IPS DF 4.7 (cell line): ENCODE data around the gene NUP210L.
A peak's percentile ranks its signal among the peaks of the same experiment; 100 is the strongest.
"Not testable (repeated sequence)": the region's sequence is repeated elsewhere in the genome, so short reads cannot be mapped to it uniquely, and the experiment has no call there.

Source experiments
- DNase-seq: peaks from one replicate; pipeline ENCODE4 v3.0.0-alpha.2; 2013; ENCODE audit warnings: low spot score; ENCODE audit errors: extremely low read depth

Gene NUP210L

DNA sequence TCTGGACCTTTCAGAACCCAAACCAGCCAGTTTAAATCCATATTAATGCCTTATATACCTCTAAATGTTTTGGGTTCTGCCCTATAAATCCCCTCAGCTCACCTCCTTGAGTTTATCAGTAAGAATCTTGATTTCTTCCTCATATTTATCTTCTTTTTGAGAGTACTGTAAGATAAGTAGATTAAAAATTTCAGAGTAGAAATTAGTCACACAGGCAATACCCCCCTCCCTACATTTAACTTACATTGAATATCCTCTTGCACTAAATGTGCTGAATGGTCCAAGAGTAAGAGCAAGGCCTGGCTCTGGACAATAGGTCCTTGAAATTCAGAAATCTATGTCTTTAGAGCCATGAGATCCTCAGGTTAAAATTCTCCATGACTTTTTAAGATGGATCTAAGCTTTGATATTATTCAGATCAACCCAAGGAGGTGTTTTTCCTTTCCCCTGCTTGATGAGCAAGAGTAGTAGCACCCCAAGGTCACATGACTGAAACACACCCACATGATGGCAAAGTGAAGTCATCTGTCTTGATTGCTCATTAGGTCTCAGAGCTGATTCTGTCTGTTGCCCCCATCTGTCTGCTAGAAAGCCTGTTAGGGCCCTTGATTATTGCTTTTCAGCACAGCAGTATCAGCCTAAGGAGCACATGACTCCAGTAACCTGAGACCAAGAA is 15.8 kb upstream of the NUP210L start:
- DNase-seq, result no peak

DNA sequence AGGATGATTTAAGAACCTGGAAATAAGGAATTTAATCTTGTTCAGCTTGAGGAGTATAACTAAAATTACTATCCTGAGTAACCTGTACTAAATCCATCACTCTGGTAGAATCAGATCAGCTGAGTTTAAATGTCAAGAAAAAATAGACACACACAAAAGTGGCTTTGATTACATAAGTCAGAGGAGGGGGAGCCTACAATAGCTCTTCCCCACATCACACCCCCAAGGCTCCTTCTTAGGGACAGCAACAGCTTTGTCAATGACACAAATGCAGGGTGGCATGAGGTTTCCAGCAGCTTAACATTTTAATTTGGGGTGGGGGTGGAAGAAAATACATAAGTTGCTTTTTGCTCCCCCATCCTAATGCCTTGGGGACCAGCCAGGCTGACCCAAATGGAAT is 12.6 kb upstream of the NUP210L start:
- DNase-seq, result no peak

DNA sequence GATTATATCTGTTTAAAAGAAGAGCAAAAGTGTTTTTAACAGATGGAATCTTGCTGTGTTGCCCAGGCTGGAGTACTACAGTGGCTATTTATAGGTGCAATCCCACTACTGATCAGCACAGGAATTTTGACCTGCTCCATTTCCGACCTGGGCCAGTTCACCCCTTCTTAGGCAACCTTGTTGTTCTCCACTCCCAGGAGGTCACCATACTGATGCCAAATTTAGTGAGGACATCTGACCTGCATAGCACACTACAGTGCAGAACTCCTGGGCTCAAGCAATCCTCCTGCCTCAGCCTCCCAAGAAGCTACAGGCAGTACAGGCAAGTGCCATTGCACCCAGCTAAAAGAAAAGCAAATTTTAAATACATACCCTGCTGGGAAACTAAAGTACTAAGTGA is 11.3 kb upstream of the NUP210L start:
- DNase-seq, result no peak

DNA sequence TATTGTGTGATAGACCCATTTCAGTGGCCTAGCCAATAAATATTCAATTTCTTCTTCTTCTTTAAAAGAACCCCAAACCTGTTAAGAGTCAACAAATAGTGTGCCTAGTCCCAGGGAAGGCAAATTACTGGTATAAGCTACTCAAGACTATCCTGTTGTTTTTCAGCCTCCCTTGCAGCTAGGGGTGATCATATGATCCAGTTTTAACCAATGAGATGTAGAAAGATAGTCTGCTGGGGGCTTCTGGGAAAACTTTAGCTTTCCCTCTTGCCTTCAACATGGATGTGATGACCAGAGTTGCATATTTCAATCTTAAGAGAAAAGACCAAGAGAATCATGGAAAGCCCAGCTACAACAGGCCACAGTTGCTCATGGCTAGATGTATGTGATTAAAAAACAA is 4.7 kb upstream of the NUP210L start:
- no peak for DNase-seq

- no peak for DNase-seq
Observed at GRCh38 chr1:154158307-154159125, 3.6 kb upstream of the NUP210L start.

GRCh38 chr1:154157520-154158306 is 2.8 kb upstream of the NUP210L start:
- DNase-seq, result no peak

DNA sequence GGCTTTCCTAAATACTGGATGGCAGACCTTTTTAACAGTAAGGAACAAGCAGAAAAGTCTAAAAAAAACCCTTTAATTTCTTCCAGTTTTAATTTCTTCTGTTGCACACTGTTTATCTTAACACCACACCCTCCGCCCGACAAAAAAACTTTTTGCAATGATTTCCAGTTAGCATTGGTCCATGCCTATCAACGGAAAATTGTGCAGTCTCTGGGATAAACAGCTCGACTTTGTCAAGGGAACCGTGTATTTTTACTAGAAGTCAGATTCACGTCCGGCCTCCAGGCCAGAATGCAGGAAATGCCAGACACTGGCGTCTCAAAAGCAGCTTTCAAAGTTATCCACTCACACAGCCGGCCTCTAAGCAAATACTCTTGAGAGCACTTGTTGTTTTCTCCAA is 378 bp upstream of the NUP210L start:
- DNase-seq, result no peak

DNA sequence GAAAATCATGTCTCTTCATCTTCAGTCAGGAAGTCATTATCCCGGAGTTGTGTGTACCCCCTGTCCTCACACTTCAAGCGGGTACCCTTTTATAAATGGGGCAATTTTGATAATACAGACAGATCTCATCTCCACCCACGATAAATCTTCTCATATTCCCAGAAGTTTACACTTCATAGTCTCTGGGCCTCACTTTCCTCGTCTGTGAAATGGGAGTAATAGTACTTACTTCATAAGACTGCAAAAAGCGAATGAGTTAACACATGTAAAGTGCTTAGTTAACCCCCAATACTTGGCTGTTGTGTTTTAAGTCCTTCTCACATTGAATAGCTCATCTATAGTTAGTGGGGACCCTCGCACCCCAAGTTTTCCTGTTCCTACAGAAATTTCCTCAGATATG is 820 bp downstream of the NUP210L start:
- DNase-seq, result no peak

- DNase-seq, result no peak
Observed at GRCh38 chr1:154151311-154151710, 3.6 kb downstream of the NUP210L start.

GRCh38 chr1:154148807-154149206 is 6.1 kb downstream of the NUP210L start:
- no peak for DNase-seq

GRCh38 chr1:154147505-154147904 is 7.4 kb downstream of the NUP210L start:
- not testable (repeated sequence) for DNase-seq

GRCh38 chr1:154145986-154146385 is 8.9 kb downstream of the NUP210L start:
- DNase-seq, result no peak

- no peak for DNase-seq
Observed at GRCh38 chr1:154142358-154142757, 12.5 kb downstream of the NUP210L start.

GRCh38 chr1:154141240-154141639 is 13.6 kb downstream of the NUP210L start:
- no peak for DNase-seq

DNA sequence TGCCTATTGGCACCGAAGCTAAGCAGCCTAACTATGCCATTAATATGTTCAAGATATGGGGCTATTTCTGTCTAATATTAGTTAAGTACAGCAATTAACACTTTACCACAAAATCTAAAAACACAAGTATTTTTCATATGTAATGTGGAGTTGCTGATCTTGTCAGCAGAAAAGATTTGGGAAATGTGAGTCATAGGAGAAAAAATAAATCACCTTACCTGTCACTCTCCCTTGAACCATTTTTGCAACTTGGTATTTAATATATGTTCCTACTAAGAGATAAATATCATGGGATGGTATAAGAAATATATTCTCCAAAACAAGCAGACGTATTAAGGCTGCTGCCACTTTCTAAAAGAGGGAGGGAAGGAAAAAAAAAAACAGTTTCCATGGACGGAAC is 17.0 kb downstream of the NUP210L start:
- no peak for DNase-seq

DNA sequence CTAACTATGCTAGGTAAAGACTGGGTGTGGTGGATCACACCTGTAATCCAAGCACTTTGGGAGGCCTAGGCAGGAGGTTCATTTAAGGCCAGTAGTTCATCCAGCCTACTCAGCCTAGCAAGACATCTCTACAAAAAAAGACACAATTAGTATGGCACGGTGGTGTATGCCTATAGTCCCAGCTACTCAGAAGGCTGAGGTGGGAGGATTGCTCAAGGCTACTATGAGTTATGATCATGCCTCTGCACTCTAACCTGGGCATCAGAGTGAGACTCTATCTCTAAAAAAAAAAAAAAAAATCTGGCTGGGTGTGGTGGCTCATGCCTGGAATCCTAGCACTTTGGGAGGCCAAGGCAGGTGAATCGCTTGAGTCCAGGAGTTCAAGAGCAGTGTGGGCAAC is 21.6 kb downstream of the NUP210L start:
- no peak for DNase-seq

GRCh38 chr1:154129391-154129970 is 25.4 kb downstream of the NUP210L start:
- no peak for DNase-seq

DNA sequence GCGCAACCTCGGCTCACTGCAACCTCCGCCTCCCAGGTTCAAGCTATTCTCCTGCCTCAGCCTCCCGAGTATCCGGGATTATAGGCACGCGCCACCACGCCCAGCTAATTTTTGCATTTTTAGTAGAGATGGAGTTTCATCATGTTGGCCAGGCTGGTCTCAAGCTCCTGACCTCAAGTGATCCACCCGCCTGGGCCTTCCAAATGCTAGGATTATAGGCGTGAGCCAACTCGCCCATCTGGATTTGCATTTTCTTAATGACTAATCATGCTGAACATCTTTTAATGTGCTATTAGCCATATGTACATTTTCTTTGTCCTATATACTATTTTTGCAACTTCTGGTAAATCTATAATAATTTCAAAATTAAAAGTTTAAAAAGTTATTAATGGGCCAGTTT is 31.7 kb downstream of the NUP210L start:
- not testable (repeated sequence) for DNase-seq

DNA sequence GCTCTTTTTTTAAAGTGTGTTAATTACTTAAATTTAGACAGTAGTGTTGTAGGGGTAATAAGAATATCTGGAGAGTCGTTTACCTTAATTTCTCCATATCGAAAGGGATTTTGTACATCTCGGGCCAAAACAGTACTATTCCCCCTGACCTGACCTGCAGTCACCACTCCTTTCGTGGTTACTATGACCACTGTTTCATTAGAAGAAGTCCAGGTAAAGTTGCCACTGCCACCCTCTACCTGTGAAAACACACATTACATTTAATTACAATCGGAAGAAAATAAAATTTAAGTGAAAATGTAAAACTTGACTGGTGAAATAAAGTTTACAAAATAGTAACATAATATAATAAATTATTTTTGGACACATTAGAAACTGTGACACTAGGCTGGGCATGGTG is 37.2 kb downstream of the NUP210L start:
- DNase-seq, result no peak

- no peak for DNase-seq
Observed at GRCh38 chr1:154115180-154115579, 39.7 kb downstream of the NUP210L start.

DNA sequence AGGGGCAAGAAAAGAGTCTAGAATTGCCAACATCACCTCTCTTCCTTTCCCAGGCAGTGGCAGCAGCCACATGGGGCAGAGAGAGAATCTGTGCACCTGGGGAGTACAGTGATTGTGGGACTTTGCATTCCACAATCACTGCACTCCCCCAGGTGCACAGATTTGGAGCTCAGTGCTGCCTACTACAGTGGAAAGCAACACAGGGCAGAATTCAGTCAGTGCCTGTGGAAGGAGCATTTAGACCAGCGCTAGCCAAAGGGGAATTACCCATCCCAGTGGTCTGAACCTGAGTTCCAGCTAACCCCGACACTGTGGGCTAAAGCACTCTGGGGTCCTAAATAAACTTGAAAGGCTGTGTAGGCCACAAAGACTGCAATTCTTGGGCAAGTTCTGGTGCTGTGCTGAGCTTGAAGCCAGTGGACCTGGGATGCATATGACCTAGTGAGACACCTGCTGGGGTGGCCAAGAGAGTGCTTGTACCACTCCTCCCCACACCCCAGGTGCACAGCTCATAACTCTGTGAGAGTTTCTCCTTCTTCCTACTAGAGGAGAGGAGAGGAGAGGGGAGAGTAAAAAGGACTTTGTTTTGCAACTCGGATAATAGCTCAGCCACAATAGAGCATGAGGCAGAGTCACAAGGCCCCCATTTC is 50.3 kb downstream of the NUP210L start:
- peak; percentile 11 for DNase-seq
